ENCODE measurements around the gene ZNF628.

GRCh38 chr19:55449469-55449868 lies 26.9 kb upstream of the ZNF628 start:
- TF ChIP-seq CTCF (IDR thresholded peaks at IDR 0.05) (no peak), ZFX (IDR thresholded peaks at IDR 0.05; ENCODE audit: borderline replicate concordance) (no peak)

Measured in 22Rv1 (cell line).